CD1c-positive myeloid dendritic cell (primary cell): ENCODE measurements around the gene MACROD2.

Experiments used
- DNase-seq: peaks from one replicate; pipeline ENCODE4 v3.0.0-alpha.2; 2016; ENCODE audit errors: extremely low spot score

MACROD2 gene

GRCh38 chr20:16058268-16058667 is 2063.0 kb downstream of the MACROD2 start:
- no peak for DNase-seq

- no peak for DNase-seq
Observed at GRCh38 chr20:16059841-16060240, 2064.5 kb downstream of the MACROD2 start.

GRCh38 chr20:16061351-16061750 is 2066.0 kb downstream of the MACROD2 start:
- DNase-seq: no peak

DNA sequence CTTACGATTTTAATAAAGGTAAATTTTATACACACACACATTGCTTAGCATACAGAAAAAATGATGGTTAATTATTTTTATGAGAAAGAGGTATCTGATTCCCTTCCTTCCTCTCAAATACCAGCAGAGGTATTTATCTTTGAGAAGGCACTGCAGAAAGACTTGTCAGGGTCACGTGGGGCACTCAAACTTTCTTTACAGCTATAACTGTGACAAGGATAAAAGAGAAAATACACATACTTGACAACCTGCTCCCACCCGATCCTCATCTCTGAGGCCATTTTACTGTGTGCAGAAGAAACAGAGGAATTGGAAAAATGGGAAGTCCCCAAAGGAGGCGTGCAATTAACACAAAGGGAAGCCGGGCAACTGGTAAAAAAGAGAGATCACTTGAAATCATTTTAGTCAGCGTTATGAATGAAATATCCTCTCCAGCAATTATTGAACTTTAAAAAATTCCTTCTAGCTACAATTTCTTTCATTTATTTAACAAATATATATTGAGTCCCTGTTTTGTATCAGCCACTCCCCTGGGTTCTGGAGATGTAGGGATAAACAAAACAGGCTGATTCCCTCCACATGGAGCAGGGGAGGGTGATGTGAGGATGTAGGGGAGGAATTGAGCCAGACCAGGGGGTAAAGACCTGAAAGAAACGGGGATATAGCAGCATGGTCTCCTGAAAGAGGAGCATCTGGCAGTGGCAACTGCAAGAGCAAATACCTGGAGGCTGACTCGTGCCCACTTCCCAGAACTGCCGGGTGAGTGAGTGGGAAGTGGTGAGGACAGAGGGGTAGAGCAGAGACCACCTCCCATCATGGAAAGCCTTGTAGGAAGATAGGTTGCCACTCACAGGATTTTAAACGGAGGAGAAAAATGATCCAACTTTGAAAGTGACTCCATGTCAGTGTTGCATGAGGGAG is 2067.6 kb downstream of the MACROD2 start:
- DNase-seq: peak; percentile 47

DNA sequence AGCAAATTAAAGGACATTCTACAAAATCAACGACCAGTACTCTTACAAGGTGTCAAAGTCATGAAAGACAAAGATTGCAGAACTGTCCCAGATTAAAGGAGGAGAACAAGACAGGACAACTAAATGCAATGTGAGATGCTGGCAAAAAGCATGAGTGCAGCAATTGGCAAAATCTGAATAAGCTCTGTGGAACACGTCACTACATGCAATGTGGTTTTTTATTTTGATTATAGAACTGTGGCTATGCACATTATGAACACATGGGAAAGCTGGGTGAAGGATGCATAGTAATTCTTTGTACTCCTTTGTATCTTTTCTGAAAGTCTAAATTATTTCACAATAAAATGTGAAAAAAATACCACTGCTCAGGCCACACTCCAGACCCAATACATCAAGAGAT is 2068.6 kb downstream of the MACROD2 start:
- DNase-seq: no peak

- DNase-seq: no peak
Observed at GRCh38 chr20:16064989-16065707, 2069.8 kb downstream of the MACROD2 start.

- no peak for DNase-seq
Observed at GRCh38 chr20:16066571-16066970, 2071.3 kb downstream of the MACROD2 start.

DNA sequence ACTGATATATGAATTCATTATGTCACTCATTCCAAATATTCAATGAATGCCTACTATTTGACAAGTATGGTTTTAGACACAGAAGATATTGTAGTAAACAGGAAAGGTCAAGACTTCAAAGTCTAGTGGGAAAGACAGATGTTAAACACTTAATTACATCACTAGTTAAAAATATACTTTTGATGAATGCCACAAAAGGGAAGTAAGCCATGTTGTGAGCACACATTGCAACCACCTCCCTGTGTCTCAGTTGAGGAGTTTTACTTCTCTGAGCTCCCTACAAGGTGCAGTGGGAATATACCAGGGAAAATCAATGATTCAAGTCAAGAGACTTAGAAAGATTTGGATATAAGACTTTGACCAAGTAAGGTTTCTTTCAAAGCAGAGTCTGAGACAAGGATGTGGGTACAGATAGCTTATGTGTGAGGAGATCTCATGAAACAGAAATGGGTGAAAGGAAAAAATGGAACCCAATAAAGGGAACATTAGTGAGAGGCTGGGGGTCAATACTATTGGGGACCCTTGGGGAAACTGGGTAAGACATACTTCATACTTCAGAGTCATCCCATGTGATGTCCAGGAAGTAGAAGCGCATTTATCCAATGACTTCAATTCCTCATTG is 2074.2 kb downstream of the MACROD2 start:
- DNase-seq: peak; percentile 68

GRCh38 chr20:16072220-16072619 is 2076.9 kb downstream of the MACROD2 start:
- no peak for DNase-seq

DNA sequence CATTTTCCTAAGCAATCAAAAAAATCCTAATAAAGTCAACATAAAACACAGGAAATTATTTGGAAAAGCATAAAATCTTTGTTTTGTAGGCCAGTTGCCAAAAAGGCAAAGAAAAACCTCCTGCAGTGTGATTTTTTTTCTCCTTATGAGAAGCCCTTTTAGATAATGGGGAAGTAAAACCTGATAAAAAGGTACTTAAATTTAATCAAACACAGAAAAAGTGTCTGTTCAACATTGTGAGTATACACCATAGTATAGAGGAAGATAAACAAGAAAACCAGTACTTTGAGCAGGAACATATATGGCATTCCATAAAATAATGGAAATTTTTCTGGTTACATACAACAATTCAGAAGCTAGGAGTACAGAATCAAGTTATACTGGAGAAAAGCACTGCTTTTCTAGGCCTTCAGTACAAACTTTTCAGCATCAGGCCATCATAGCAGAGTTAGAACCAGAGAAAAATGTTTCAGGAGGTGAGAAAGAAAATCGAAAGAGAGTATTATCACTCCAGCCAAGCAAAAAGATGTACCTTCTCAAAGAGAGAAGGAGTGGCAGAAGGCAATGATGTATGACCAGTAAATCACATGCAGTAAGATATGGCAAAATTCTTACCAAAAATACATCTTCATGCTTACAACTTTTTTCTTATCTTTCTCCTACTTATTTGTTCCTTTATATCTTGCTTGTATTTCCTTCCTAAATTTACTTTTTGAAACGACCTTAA is 2083.0 kb downstream of the MACROD2 start:
- DNase-seq: no peak

DNA sequence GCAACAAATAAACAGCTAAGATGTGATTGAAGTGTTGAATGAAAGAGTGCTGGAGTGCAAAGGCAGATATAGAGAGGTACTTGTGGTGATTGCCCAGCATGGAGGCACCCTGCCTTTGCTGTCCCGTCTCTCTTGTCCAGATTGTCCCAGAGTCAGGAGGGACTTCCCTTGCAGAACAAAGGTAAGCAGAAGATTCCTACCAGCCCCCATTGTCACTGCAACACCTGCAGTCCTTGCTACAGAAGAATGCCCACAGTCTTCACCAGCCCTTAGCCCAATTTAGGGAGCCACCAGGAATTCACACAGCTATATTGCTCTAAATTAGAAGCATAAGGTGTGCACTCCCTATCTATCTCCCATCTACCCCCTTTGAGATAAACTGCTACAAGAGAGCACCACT is 2086.1 kb downstream of the MACROD2 start:
- no peak for DNase-seq

- no peak for DNase-seq
Observed at GRCh38 chr20:16082051-16082550, 2086.8 kb downstream of the MACROD2 start.

DNA sequence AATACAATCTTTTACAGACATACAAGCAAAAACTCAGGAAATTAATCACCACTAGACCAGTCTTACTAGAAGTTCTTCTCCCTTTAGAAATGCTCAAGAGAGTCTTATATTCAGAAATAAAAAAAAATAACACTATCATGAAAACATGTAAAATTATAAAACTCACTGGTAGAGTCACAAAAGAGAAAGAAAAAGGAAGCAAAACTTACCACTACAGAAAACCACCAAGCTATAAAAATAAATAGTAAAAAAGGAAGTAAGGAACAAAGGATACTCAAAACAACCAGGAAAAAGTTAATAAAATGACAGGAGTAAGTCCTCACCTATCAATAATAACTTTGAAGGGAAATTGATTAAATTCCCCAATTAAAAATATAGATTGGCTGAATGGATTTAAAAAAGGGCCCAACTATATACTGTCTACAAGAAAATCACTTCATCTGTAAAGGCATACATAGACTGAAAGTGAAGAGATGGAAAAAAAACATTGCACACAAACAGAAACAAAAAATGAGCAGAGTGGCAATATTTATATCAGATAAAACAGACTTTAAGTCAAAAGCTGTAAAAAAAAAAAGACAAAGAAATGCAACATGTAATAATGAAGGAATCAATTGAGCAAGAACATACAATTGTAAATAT is 2088.4 kb downstream of the MACROD2 start:
- DNase-seq: peak; percentile 8

DNA sequence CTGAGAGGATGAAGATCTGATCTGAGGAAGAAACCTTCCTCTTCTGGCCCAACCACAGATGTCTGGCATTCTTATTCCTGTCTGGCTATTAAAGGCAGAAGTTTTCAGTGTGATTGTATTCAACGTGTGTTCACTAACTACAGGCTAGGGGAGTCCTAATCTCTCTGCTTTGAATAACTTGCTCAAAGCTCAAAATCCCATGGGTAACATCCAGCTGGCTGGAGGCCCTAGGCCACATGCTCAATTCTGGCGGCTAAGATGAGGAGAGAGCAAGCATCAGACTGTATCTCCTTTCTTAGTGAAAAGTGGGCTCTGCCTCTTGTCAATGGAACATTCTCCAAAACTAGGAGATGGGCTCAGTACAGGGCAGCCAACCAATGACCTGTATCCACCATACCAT is 2099.9 kb downstream of the MACROD2 start:
- DNase-seq: no peak

DNA sequence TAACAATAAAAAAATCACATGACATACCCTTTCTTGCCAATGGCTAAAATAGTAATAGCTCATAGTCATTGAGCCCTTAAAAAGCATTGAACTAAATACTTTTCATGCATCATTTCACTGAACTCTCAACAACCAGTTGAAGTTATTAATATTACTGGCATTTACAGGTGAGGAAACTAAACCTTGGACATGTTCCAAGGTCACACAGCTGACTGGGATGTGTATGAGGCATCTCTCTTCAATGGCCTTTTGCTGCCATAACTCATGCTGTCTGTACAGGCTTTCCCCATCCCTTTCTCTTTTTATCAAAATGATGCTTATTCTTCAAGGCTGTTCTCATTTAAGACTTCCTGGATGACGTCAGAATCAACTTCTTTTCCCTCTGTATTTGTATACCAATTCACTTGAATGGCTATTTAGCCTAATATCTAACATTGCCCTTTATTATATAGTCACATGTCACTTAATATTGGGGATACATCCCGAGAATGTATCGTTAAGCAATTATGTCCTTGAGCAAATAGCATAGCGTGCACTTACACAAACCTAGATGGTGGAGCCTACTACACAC is 2101.5 kb downstream of the MACROD2 start:
- DNase-seq: no peak

DNA sequence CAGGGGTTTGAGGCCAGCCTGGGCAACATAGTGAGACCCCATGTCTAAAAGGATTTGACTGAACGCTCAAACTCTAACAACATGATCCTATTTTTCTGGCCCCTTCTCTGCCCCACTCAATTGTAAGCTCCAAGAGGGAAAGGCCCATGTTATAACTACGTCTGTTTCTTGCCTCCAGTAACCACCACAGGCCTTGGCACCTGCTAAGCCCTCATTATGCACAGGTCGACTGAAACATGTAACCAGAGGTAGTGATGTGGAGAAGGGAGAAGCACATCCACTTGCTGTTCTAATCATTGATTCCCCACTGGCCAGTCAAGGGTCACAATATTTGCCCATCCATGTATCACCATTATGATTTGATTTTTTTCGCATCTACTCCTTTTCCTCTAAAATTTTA is 2102.5 kb downstream of the MACROD2 start:
- DNase-seq: no peak

- no peak for DNase-seq
Observed at GRCh38 chr20:16098890-16099639, 2103.7 kb downstream of the MACROD2 start.

- no peak for DNase-seq
Observed at GRCh38 chr20:16100111-16100510, 2104.8 kb downstream of the MACROD2 start.

GRCh38 chr20:16100767-16101166 is 2105.5 kb downstream of the MACROD2 start:
- DNase-seq: no peak
